ENCODE data around the gene GGTLC1.
"Not testable (repeated sequence)": the region's sequence is repeated elsewhere in the genome, so short reads cannot be mapped to it uniquely, and the experiment has no call there.

The GGTLC1 gene

GRCh38 chr20:23982112-23983018, 6.2 kb downstream of the GGTLC1 start:
- H3K4me3 ChIP-seq (ENCODE audit: low read depth, low read length); in situ Hi-C loops (cut with HindIII; ENCODE audit: low sequenced_read_pairs); DNase-seq (ENCODE audit: low read depth): not testable (repeated sequence)

GRCh38 chr20:23981526-23981925, 7.1 kb downstream of the GGTLC1 start:
- in situ Hi-C loops (cut with HindIII; ENCODE audit: low sequenced_read_pairs); H3K4me3 ChIP-seq (ENCODE audit: low read depth, low read length); DNase-seq (ENCODE audit: low read depth): not testable (repeated sequence)

GRCh38 chr20:23981014-23981413, 7.6 kb downstream of the GGTLC1 start:
- H3K4me3 ChIP-seq (ENCODE audit: low read depth, low read length); in situ Hi-C loops (cut with HindIII; ENCODE audit: low sequenced_read_pairs); DNase-seq (ENCODE audit: low read depth): not testable (repeated sequence)

GRCh38 chr20:23979899-23980811, 8.4 kb downstream of the GGTLC1 start:
- in situ Hi-C loops (cut with HindIII; ENCODE audit: low sequenced_read_pairs); DNase-seq (ENCODE audit: low read depth); H3K4me3 ChIP-seq (ENCODE audit: low read depth, low read length): not testable (repeated sequence)

DNA sequence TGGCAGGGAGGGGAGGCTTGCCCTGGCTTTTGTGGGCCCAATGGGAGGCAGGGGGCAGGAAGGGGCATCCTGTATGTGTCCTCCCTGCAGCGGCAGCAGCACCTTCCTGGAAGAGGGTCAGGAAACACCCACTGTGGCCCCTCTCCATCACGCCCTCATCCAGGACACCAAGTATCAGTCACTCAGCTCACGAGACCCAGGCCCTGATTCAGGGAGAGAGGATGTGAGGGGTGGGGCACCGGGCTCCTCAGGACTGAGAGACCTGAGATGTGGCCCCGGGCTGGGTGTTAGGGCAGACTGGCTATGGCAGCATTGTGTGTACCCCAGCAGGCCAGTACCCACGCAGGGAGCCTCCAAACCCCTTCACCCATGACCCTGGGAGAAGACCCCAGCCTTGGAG, 9.2 kb downstream of the GGTLC1 start:
- in situ Hi-C loops (cut with HindIII; ENCODE audit: low sequenced_read_pairs); H3K4me3 ChIP-seq (ENCODE audit: low read depth, low read length); DNase-seq (ENCODE audit: low read depth): not testable (repeated sequence)

DNA sequence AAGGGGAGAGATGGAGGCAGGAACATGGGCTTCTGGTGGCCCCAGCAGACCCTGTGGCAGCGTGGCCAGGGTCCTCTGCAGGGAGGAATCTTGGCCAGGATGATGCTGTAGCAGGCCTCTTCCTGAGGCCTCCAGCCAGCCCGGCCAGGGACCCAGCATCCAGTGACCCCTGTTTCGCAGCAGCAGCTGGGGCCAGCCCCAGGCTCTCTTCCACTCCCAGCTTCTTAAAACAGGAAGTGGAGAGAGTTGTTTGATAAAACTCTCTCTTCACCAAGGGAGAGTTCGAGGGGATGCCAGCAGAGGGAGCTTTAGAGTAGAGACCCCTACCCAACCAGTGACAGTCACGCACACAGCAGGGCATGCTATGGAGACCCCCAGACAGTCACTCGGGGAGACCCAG, 10.1 kb downstream of the GGTLC1 start:
- in situ Hi-C loops (cut with HindIII; ENCODE audit: low sequenced_read_pairs); DNase-seq (ENCODE audit: low read depth); H3K4me3 ChIP-seq (ENCODE audit: low read depth, low read length): not testable (repeated sequence)

DNA sequence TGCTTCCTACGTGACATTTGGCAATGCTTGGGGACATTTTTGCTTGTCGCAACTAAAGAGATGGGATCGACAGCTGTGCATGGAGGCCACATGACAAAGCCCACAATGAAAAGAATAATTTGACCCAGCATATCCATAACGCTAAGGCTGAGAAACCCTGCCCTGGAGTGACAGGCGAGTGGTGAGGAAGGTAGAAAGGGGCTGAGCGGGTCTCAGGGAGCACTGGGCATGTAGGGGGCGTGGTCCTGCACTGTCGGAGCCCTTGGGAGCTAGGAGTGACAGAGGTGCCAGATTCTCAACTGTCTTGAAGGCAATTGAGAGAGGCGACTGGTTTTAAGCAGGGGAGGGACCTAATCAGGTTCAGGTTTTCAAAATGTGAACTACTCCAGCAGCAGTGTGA, 13.6 kb downstream of the GGTLC1 start:
- H3K4me3 ChIP-seq (ENCODE audit: low read depth, low read length): no peak overlapping the region
- no peak for DNase-seq (ENCODE audit: low read depth)
- in situ Hi-C loops (cut with HindIII; ENCODE audit: low sequenced_read_pairs): no loop called here
- TF ChIP-seq, protein P1, sequence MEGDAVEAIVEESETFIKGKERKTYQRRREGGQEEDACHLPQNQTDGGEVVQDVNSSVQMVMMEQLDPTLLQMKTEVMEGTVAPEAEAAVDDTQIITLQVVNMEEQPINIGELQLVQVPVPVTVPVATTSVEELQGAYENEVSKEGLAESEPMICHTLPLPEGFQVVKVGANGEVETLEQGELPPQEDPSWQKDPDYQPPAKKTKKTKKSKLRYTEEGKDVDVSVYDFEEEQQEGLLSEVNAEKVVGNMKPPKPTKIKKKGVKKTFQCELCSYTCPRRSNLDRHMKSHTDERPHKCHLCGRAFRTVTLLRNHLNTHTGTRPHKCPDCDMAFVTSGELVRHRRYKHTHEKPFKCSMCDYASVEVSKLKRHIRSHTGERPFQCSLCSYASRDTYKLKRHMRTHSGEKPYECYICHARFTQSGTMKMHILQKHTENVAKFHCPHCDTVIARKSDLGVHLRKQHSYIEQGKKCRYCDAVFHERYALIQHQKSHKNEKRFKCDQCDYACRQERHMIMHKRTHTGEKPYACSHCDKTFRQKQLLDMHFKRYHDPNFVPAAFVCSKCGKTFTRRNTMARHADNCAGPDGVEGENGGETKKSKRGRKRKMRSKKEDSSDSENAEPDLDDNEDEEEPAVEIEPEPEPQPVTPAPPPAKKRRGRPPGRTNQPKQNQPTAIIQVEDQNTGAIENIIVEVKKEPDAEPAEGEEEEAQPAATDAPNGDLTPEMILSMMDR (IDR thresholded peaks at IDR 0.05; ENCODE audit: low read depth, low read length, missing control alignments): no peak

DNA sequence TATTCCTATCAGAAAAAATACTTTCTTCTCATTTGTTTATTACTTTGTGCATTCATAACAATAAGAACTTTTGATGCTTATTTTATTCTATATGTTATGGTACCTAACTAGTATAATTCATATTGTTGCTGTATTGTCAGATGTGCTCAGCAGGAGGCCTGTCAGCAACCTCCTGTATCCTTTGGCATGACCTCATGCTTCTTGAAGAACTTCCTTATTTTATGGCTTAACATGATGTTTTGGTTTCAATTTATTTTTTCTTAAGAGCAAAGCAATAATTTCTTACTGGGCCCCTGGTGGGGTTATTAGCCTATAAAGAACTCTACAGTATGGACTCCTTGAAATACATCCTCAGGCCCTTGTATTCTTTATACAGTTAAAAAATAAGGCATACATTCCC, 17.3 kb downstream of the GGTLC1 start:
- no peak for DNase-seq (ENCODE audit: low read depth)
- no peak overlapping the region for H3K4me3 ChIP-seq (ENCODE audit: low read depth, low read length)
- in situ Hi-C loops (cut with HindIII; ENCODE audit: low sequenced_read_pairs): no loop called here
- TF ChIP-seq, protein P1 (IDR thresholded peaks at IDR 0.05; ENCODE audit: low read depth, low read length, missing control alignments): no peak

DNA sequence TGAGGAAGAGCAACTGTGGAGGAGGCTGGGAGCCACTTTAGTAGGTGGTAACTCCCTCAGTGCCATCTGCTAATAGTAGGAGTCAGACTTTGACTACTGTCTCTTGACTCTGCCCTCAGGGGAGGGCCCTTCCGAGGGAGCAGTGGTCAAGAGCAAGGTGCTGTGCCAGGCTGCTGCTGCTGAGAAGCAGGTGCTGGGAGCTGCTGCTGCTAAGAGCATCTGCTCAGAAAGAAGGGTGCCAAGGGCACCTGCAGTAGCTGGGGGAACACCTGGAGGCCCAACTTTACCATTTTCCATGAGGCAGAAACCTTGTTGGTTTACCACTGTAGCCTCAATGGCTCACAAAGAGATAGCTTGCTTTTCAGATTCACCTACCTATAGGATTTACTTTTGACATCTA, 18.5 kb downstream of the GGTLC1 start:
- H3K4me3 ChIP-seq (ENCODE audit: low read depth, low read length): no peak overlapping the region
- TF ChIP-seq, protein P1 (IDR thresholded peaks at IDR 0.05; ENCODE audit: low read depth, low read length, missing control alignments): no peak
- in situ Hi-C loops (cut with HindIII; ENCODE audit: low sequenced_read_pairs): no loop called here
- DNase-seq (ENCODE audit: low read depth): no peak

Data from astrocyte of the cerebellum (primary cell).